H1 (cell line): ENCODE results near the gene BBS9. TPM values are rescaled to one million over a fixed set of nuclear protein-coding genes. Genes with fewer than 3 reads are reported as not detected.

ENCODE experiments used
- CTCF ChIA-PET: fragments of 300-600 bp; sonication (Branson Sonifier 250); formaldehyde crosslinking; loops from one replicate; lab custom pipeline; 2021; ENCODE audit not compliant: partially characterized antibody; lab: Charles Lee
- POLR2A ChIA-PET: fragments of 300-600 bp; sonication (Branson Sonifier 250); formaldehyde crosslinking; loops from one replicate; lab custom pipeline; 2021; ENCODE audit warnings: inconsistent platforms; ENCODE audit not compliant: partially characterized antibody; lab: Charles Lee
- DNase-seq, 2 experiments: peaks; one replicate each; pipeline versions ENCODE4 v3.0.0 to v3.0.0-alpha.2; 2010 to 2022; ENCODE audit warnings: low spot score in 2 of 2, low read depth in 1 of 2, mixed read lengths in 1 of 2
- FAIRE-seq: peaks from 2 replicates; lab custom pipeline; 2011; peaks lifted over from hg19 to GRCh38; lab: Jason Lieb, UNC
- H2AFZ ChIP-seq: 2 replicates; pipeline ENCODE4 v1.8.1; 2012; ENCODE audit warnings: low read length, inconsistent platforms
- H2AK5ac ChIP-seq: 2 replicates; pipeline ENCODE4 v1.6.1; 2013; ENCODE audit warnings: low read depth, low read length
- H2BK120ac ChIP-seq: replicated peaks from 2 replicates; pipeline ENCODE3; 2013; ENCODE audit warnings: low read depth, low read length, inconsistent platforms
- H2BK12ac ChIP-seq: 2 replicates; pipeline ENCODE4 v1.6.1; 2013; ENCODE audit warnings: low read depth, low read length
- H2BK15ac ChIP-seq: 2 replicates; pipeline ENCODE4 v1.6.1; 2013; ENCODE audit warnings: low read length
- H2BK20ac ChIP-seq: 2 replicates; pipeline ENCODE4 v1.6.1; 2013; ENCODE audit warnings: low read length
- H2BK5ac ChIP-seq: 2 replicates; pipeline ENCODE4 v1.6.1; 2013; ENCODE audit warnings: low read depth, low read length
- H3K14ac ChIP-seq: 2 replicates; pipeline ENCODE4 v1.6.1; 2013; ENCODE audit warnings: inconsistent platforms; ENCODE audit not compliant: insufficient read length
- H3K18ac ChIP-seq: 2 replicates; pipeline ENCODE4 v1.6.1; 2013; ENCODE audit warnings: low read length; ENCODE audit errors: extremely low read depth
- H3K23ac ChIP-seq: 2 replicates; pipeline ENCODE4 v1.6.1; 2013; ENCODE audit warnings: inconsistent platforms; ENCODE audit not compliant: insufficient read length
- H3K23me2 ChIP-seq: 2 replicates; pipeline ENCODE4 v1.6.1; 2013; ENCODE audit warnings: low read depth, low read length
- H3K27ac ChIP-seq: 2 replicates; pipeline ENCODE4 v1.6.1; 2011; ENCODE audit warnings: low read depth, low read length, inconsistent platforms
- H3K27me3 ChIP-seq, 4 experiments: replicated peaks in 1 of 4; 1 replicate in 1 of 4; 2 replicates in 3 of 4; pipeline versions ENCODE4 v1.6.1 to v1.8.1; 2011 to 2013; ENCODE audit warnings: low read length in 3 of 4, mild to moderate bottlenecking in 3 of 4, inconsistent platforms in 2 of 4, mixed read lengths in 2 of 4, moderate library complexity in 1 of 4; ENCODE audit not compliant: control insufficient read depth in 3 of 4, insufficient read depth in 3 of 4; ENCODE audit errors: extremely low read depth in 1 of 4
- H3K36me3 ChIP-seq, 4 experiments: 2 replicates each; pipeline versions ENCODE4 v1.6.1 to v1.8.1; 2011 to 2013; ENCODE audit warnings: mild to moderate bottlenecking in 4 of 4, low read length in 3 of 4, moderate library complexity in 2 of 4, control low read depth in 1 of 4, inconsistent platforms in 1 of 4; ENCODE audit not compliant: insufficient read depth in 4 of 4, control insufficient read depth in 2 of 4
- H3K4ac ChIP-seq: replicated peaks from 2 replicates; pipeline ENCODE3; 2013; ENCODE audit warnings: low read length, low read depth, mixed read lengths, inconsistent platforms; ENCODE audit not compliant: insufficient read length
- H3K4me1 ChIP-seq, 4 experiments: replicated peaks in 1 of 4; 1 replicate in 1 of 4; 2 replicates in 3 of 4; pipeline versions ENCODE4 v1.6.1 to v1.8.1; 2011 to 2013; ENCODE audit warnings: low read length in 3 of 4, inconsistent platforms in 2 of 4, mixed read lengths in 1 of 4; ENCODE audit not compliant: insufficient read depth in 4 of 4, control insufficient read depth in 3 of 4
- H3K4me2 ChIP-seq, 2 experiments: 2 replicates each; pipeline versions ENCODE4 v1.6.1 to v1.8.1; 2011 to 2013; ENCODE audit warnings: low read depth in 2 of 2, low read length in 2 of 2, control low read depth in 1 of 2, inconsistent platforms in 1 of 2, mild to moderate bottlenecking in 1 of 2; ENCODE audit not compliant: insufficient read depth in 1 of 2
- H3K4me3 ChIP-seq, 4 experiments: fragments of 200-600, 300-600 bp in 1 of 4; sonication (generic), shearing (Covaris generic), sonication (Bioruptor Twin) in 1 of 4; 2 replicates each; pipeline versions ENCODE4 v1.5.1 to v1.8.1; 2011 to 2016; ENCODE audit warnings: low read length in 4 of 4, low read depth in 3 of 4, control low read depth in 2 of 4, inconsistent platforms in 2 of 4, mild to moderate bottlenecking in 2 of 4, mixed read lengths in 1 of 4, moderate library complexity in 1 of 4; ENCODE audit not compliant: insufficient read depth in 2 of 4; ENCODE audit errors: extremely low read depth in 1 of 4
- H3K56ac ChIP-seq: replicated peaks from 2 replicates; pipeline ENCODE3; 2013; ENCODE audit warnings: low read depth, mild to moderate bottlenecking, mixed read lengths, low read length, inconsistent platforms; ENCODE audit not compliant: insufficient read length
- H3K79me1 ChIP-seq: 2 replicates; pipeline ENCODE4 v1.6.1; 2013; ENCODE audit warnings: low read depth, low read length, control low read depth
- H3K79me2 ChIP-seq, 2 experiments: 2 replicates each; pipeline versions ENCODE4 v1.6.1 to v1.8.1; 2012 to 2013; ENCODE audit warnings: low read length in 2 of 2, mild to moderate bottlenecking in 2 of 2, inconsistent platforms in 1 of 2; ENCODE audit not compliant: insufficient read depth in 2 of 2, control insufficient read depth in 1 of 2
- H3K9ac ChIP-seq, 4 experiments: replicated peaks in 1 of 4; 1 replicate in 1 of 4; 2 replicates in 3 of 4; pipeline versions ENCODE4 v1.6.1 to v1.8.1; 2011 to 2013; ENCODE audit warnings: low read depth in 3 of 4, low read length in 3 of 4, control low read depth in 2 of 4, mild to moderate bottlenecking in 2 of 4, moderate library complexity in 2 of 4, inconsistent platforms in 1 of 4; ENCODE audit errors: extremely low read depth in 1 of 4
- H3K9me3 ChIP-seq, 2 experiments: 2 replicates each; pipeline versions ENCODE4 v1.6.1 to v1.8.1; 2012 to 2013; ENCODE audit warnings: mild to moderate bottlenecking in 2 of 2, moderate library complexity in 2 of 2, control low read depth in 1 of 2, inconsistent platforms in 1 of 2, low read depth in 1 of 2, low read length in 1 of 2, mixed read lengths in 1 of 2; ENCODE audit not compliant: insufficient read depth in 2 of 2
- H4K20me1 ChIP-seq, 2 experiments: replicated peaks in 1 of 2; 2 replicates each; pipeline versions ENCODE3 to v1.8.1; 2011 to 2013; ENCODE audit warnings: inconsistent platforms in 2 of 2, low read length in 2 of 2, mild to moderate bottlenecking in 1 of 2; ENCODE audit not compliant: insufficient read depth in 2 of 2, control insufficient read depth in 1 of 2
- H4K5ac ChIP-seq: 2 replicates; pipeline ENCODE4 v1.6.1; 2013; ENCODE audit warnings: low read length, low read depth, mixed read lengths, inconsistent platforms; ENCODE audit not compliant: insufficient read length
- H4K8ac ChIP-seq: 2 replicates; pipeline ENCODE4 v1.8.0; 2013; ENCODE audit warnings: mild to moderate bottlenecking, moderate library complexity, low read length, inconsistent platforms; ENCODE audit not compliant: insufficient read depth; ENCODE audit errors: extremely low read depth
- H4K91ac ChIP-seq: replicated peaks from 2 replicates; pipeline ENCODE3; 2013; ENCODE audit warnings: low read length, mixed read lengths, inconsistent platforms; ENCODE audit not compliant: insufficient read length
- BCL11A ChIP-seq, 2 experiments: IDR thresholded peaks; one replicate each; pipeline ENCODE4 v1.6.1; 2011; ENCODE audit warnings: low read depth in 2 of 2, low read length in 2 of 2, mild to moderate bottlenecking in 2 of 2
- CBX5 ChIP-seq: fragments of 300-800, 300-1000 bp; sonication (generic); IDR thresholded peaks from 2 replicates; pipeline ENCODE4 v1.7.1; 2016; ENCODE audit warnings: antibody characterized with exemption, low read length, low read depth
- CBX8 ChIP-seq: fragments of 300-800, 300-1000 bp; sonication (generic); IDR thresholded peaks from 2 replicates; pipeline ENCODE4 v1.7.1; 2016; ENCODE audit warnings: low read depth, low read length, borderline replicate concordance
- FOSL1 ChIP-seq: IDR thresholded peaks from 2 replicates; pipeline ENCODE4 v1.6.1; 2011; ENCODE audit warnings: mild to moderate bottlenecking, low read depth, low read length, moderate library complexity; ENCODE audit not compliant: insufficient read depth
- GTF2F1 ChIP-seq: IDR thresholded peaks from 2 replicates; pipeline ENCODE4 v1.6.1; 2012; ENCODE audit warnings: low read depth, low read length, improper control_type of control experiment, borderline replicate concordance
- HDAC6 ChIP-seq: IDR thresholded peaks from one replicate; pipeline ENCODE4 v1.7.1; 2012; ENCODE audit warnings: low read depth, mild to moderate bottlenecking, inconsistent platforms, low read length, moderate library complexity
- JUN ChIP-seq: IDR thresholded peaks from 2 replicates; pipeline ENCODE4 v1.6.1; 2011; ENCODE audit warnings: low read depth, mild to moderate bottlenecking, improper control_type of control experiment, low read length
- RFX5 ChIP-seq: IDR thresholded peaks from 2 replicates; pipeline ENCODE4 v1.6.1; 2011; ENCODE audit warnings: low read depth, low read length, improper control_type of control experiment, borderline replicate concordance
- RXRA ChIP-seq: IDR thresholded peaks from 2 replicates; pipeline ENCODE4 v1.6.1; 2011; ENCODE audit warnings: low read depth, mild to moderate bottlenecking, low read length, moderate library complexity; ENCODE audit not compliant: insufficient read depth
- SIN3A ChIP-seq, 2 experiments: IDR thresholded peaks in 1 of 2; conservative IDR thresholded peaks in 1 of 2; 2 replicates each; pipeline ENCODE4 v1.6.1; 2011 to 2012; ENCODE audit warnings: low read length in 2 of 2, improper control_type of control experiment in 1 of 2, low read depth in 1 of 2, mild to moderate bottlenecking in 1 of 2
- TCF12 ChIP-seq: IDR thresholded peaks from 2 replicates; pipeline ENCODE4 v1.6.1; 2011; ENCODE audit warnings: low read depth, mild to moderate bottlenecking, low read length
- ZNF274 ChIP-seq: IDR thresholded peaks from 2 replicates; pipeline ENCODE4 v1.7.0; 2012; ENCODE audit warnings: low read length, borderline replicate concordance; ENCODE audit errors: extremely low read depth
- WGBS, 2 experiments: shearing (Covaris generic) in 1 of 2; methylation state at CpG; one replicate each; pipeline versions ENCODE4 v1.1.6 to v1.1.7; 2013 to 2015; ENCODE audit warnings: low lambda C conversion rate in 2 of 2, mixed read lengths in 2 of 2, inconsistent platforms in 1 of 2, low coverage in 1 of 2, missing lambda C conversion rate in 1 of 2; ENCODE audit not compliant: insufficient replicate concordance in 2 of 2, insufficient coverage in 1 of 2, insufficient read length in 1 of 2; ENCODE audit errors: extremely low coverage in 1 of 2, missing lambda C conversion rate in 1 of 2; 5-methylcytosine and 5-hydroxymethylcytosine counted together
- polyA plus RNA-seq, 7 experiments: library from polyadenylated mRNA; depleted of rRNA in 3 of 7; stranded (reverse) in 5 of 7; unstranded in 2 of 7; fragments of >200 nt in 5 of 7; fragments of 200-250 nt in 2 of 7; gene quantifications; 1 replicate in 5 of 7; 2 replicates in 1 of 7; 4 replicates in 1 of 7; pipeline versions ENCODE4 v1.2.1 to v1.2.3, GENCODE V29; 2011 to 2013; ENCODE audit warnings: missing spikeins in 2 of 7, mixed read lengths in 2 of 7
- total RNA-seq: library from RNA; stranded (reverse); fragmentation: NEBNext Ultra II Directional; extraction: Animal tissue kit (Norgen Biotek cat#: 25700); gene quantifications from 2 replicates; pipeline ENCODE4 v1.2.1, GENCODE V29; 2021

BBS9 gene
- total and polyA plus RNA-seq, 2 of the 8 experiments (the other 6 are each of a cell fraction or from before 2014, with no cell fraction given) = 22.3 to 37.0 TPM

GRCh38 chr7:33232632-33233145, 103.3 kb downstream of the BBS9 start:
- Histone ChIP-seq H2AK5ac (no peak overlapping the region), H2BK5ac (no peak overlapping the region), H4K91ac (no peak overlapping the region), H2AFZ (no peak overlapping the region), H3K27ac (no peak overlapping the region), H4K8ac (no peak overlapping the region), H2BK15ac (no peak overlapping the region), H3K9me3 (no peaks in the 10 kb centered on the region), H3K27me3 (no peaks in the 10 kb centered on the region), H2BK20ac (no peak overlapping the region), H3K79me2 (no peaks in the 10 kb centered on the region), H3K4me3 (no peak overlapping the region), H2BK120ac (no peak overlapping the region), H3K4me1 (no peaks in the 10 kb centered on the region), H3K14ac (no peak overlapping the region), H3K36me3 (no peaks in the 10 kb centered on the region; a peak in 1 of 8 replicates), H3K23me2 (no peaks in the 10 kb centered on the region), H3K56ac (no peak overlapping the region), H3K4me2 (no peak overlapping the region), H4K20me1 (no peaks in the 10 kb centered on the region), H3K23ac (no peak overlapping the region), H4K5ac (no peak overlapping the region), H3K79me1 (no peaks in the 10 kb centered on the region), H2BK12ac (no peak overlapping the region), H3K9ac (no peak overlapping the region)
- ChIA-PET CTCF (interaction anchor here (0.6 to 1.0 kb wide), 2 partner anchors 10 to 190 kb away, joined by 3 to 4 read pairs; no protein-coding TSS in a partner anchor), POLR2A (no interaction called here)
- FAIRE-seq = no peak
- 75% methylated on average over 1 of the region's 1 CpG; no CpG with 5 or more reads in 1 of the 2 experiments for WGBS, 2 experiments
- no peak for DNase-seq
- TF ChIP-seq TCF12 (no peak), CBX5 (no peak), JUN (no peak), RXRA (no peak), SIN3A (conservative IDR thresholded peaks at IDR 0.05 in 1 of 2, IDR thresholded peaks at IDR 0.05 in 1 of 2; ENCODE audit: low read depth in 1 of 2, low read length in 2 of 2) (no peak), HDAC6 (no peak), BCL11A (IDR thresholded peaks at IDR 0.05; ENCODE audit: low read depth in 2 of 2, low read length in 2 of 2) (no peak), ZNF274 (no peak), CBX8 (no peak), RFX5 (no peak), FOSL1 (no peak), GTF2F1 (no peak)
- TF ChIP-seq, all 59 proteins: peak for 0
- Histone ChIP-seq H3K18ac (no peak overlapping the region), H3K4ac (no peak overlapping the region)
